Activated CD4-positive, alpha-beta T cell treated with anti-CD3 and anti-CD28 coated beads, Interleukin-2, amount 50 U/mL, for 1 hour (primary cell): Measurements from ENCODE around the gene ERN1.

Source experiments
- DNase-seq: peaks from one replicate; pipeline ENCODE4 v3.0.0-alpha.2; 2020

ERN1 gene

GRCh38 chr17:64157669-64158180 lies 27.8 kb upstream of the ERN1 start:
- DNase-seq: no peak

- no peak for DNase-seq
Measured at GRCh38 chr17:64156670-64157069, 26.7 kb upstream of the ERN1 start.

GRCh38 chr17:64155751-64156544 lies 26.0 kb upstream of the ERN1 start:
- no peak for DNase-seq

GRCh38 chr17:64155129-64155528 lies 25.2 kb upstream of the ERN1 start:
- DNase-seq: no peak

GRCh38 chr17:64154717-64155116 lies 24.8 kb upstream of the ERN1 start:
- no peak for DNase-seq

GRCh38 chr17:64154313-64154695 lies 24.4 kb upstream of the ERN1 start:
- DNase-seq: no peak

- DNase-seq: no peak
Measured at GRCh38 chr17:64153565-64154312, 23.8 kb upstream of the ERN1 start.

GRCh38 chr17:64152428-64153125 lies 22.6 kb upstream of the ERN1 start:
- no peak for DNase-seq

GRCh38 chr17:64151016-64151368 lies 21.0 kb upstream of the ERN1 start:
- DNase-seq: no peak

GRCh38 chr17:64150237-64151015 lies 20.5 kb upstream of the ERN1 start:
- no peak for DNase-seq

GRCh38 chr17:64149196-64149595 lies 19.3 kb upstream of the ERN1 start:
- DNase-seq: no peak

- DNase-seq: no peak
Measured at GRCh38 chr17:64148699-64149098, 18.8 kb upstream of the ERN1 start.

GRCh38 chr17:64148017-64148631 lies 18.2 kb upstream of the ERN1 start:
- no peak for DNase-seq

GRCh38 chr17:64147110-64148016 lies 17.4 kb upstream of the ERN1 start:
- no peak for DNase-seq

- peak; percentile 37 for DNase-seq
Measured at GRCh38 chr17:64146418-64147109, 16.6 kb upstream of the ERN1 start.

GRCh38 chr17:64145751-64146417 lies 15.9 kb upstream of the ERN1 start:
- DNase-seq: peak; percentile 93

GRCh38 chr17:64145375-64145750 lies 15.4 kb upstream of the ERN1 start:
- no peak for DNase-seq

GRCh38 chr17:64139542-64139941 lies 9.6 kb upstream of the ERN1 start:
- DNase-seq: no peak

- no peak for DNase-seq
Measured at GRCh38 chr17:64138441-64138840, 8.5 kb upstream of the ERN1 start.

GRCh38 chr17:64135000-64135399 lies 5.1 kb upstream of the ERN1 start:
- DNase-seq: no peak
